HepG2 (cell line): ENCODE results near the gene DRC7. TPM values are rescaled to one million over a fixed set of nuclear protein-coding genes. Genes with fewer than 3 reads are reported as not detected.

Source experiments
- ARNT ChIP-seq: fragments of 450-650 bp; IDR thresholded peaks from 2 replicates; pipeline ENCODE4 v1.6.1; 2017
- CBX1 ChIP-seq: IDR thresholded peaks from one replicate; pipeline ENCODE4 v1.6.1; 2016; ENCODE audit warnings: antibody characterized with exemption, low read depth
- CREB1 ChIP-seq, 2 experiments: fragments of 450-650 bp in 1 of 2; IDR thresholded peaks; 2 replicates each; pipeline ENCODE4 v1.6.1; 2016 to 2017; ENCODE audit warnings: control low read depth in 1 of 2, mild to moderate bottlenecking in 1 of 2, missing compliant biosample characterization in 1 of 2, missing genetic modification characterization in 1 of 2
- ISL2 ChIP-seq: sonication (generic); formaldehyde crosslinking; IDR thresholded peaks from 2 replicates; pipeline ENCODE4 v1.5.0; 2020; ENCODE audit warnings: missing genetic modification reagents
- KDM3A ChIP-seq: IDR thresholded peaks from 2 replicates; pipeline ENCODE4 v1.6.1; 2018; ENCODE audit warnings: low read depth, missing compliant biosample characterization
- KLF11 ChIP-seq: IDR thresholded peaks from 2 replicates; pipeline ENCODE4 v1.6.1; 2016; ENCODE audit warnings: missing compliant biosample characterization
- PHB2 ChIP-seq: fragments of 450-650 bp; IDR thresholded peaks from 2 replicates; pipeline ENCODE4 v1.6.1; 2018; ENCODE audit not compliant: partially characterized antibody
- SMARCC2 ChIP-seq: fragments of 450-650 bp; IDR thresholded peaks from 2 replicates; pipeline ENCODE4 v1.6.1; 2017; ENCODE audit warnings: antibody characterized with exemption, mild to moderate bottlenecking
- SP140L ChIP-seq: sonication (generic); formaldehyde crosslinking; IDR thresholded peaks from 2 replicates; pipeline ENCODE4 v1.4.0; 2020; ENCODE audit warnings: missing genetic modification reagents, borderline replicate concordance
- ZFAT ChIP-seq: sonication (generic); formaldehyde crosslinking; conservative IDR thresholded peaks from 2 replicates; pipeline ENCODE4 v1.8.1; 2023; ENCODE audit warnings: missing genetic modification reagents, inconsistent platforms
- ZNF260 ChIP-seq: sonication (generic); formaldehyde crosslinking; IDR thresholded peaks from 2 replicates; pipeline ENCODE4 v1.4.0; 2020; ENCODE audit warnings: missing genetic modification reagents, low read depth, mild to moderate bottlenecking, borderline replicate concordance
- ZNF296 ChIP-seq: sonication (generic); formaldehyde crosslinking; conservative IDR thresholded peaks from 2 replicates; pipeline ENCODE4 v1.5.0; 2020; ENCODE audit warnings: mild to moderate bottlenecking, missing genetic modification reagents
- ZNF441 ChIP-seq: sonication (generic); formaldehyde crosslinking; IDR thresholded peaks from 2 replicates; pipeline ENCODE4 v1.7.0; 2021; ENCODE audit warnings: missing genetic modification reagents, borderline replicate concordance
- ZNF605 ChIP-seq: sonication (generic); formaldehyde crosslinking; IDR thresholded peaks from 2 replicates; pipeline ENCODE4 v1.8.0; 2022; ENCODE audit warnings: mild to moderate bottlenecking, missing genetic modification reagents
- ZNF766 ChIP-seq: sonication (generic); formaldehyde crosslinking; IDR thresholded peaks from 2 replicates; pipeline ENCODE4 v1.5.0; 2020; ENCODE audit warnings: missing genetic modification reagents, borderline replicate concordance
- ZNF768 ChIP-seq: sonication (generic); formaldehyde crosslinking; IDR thresholded peaks from 2 replicates; pipeline ENCODE4 v1.4.0; 2020; ENCODE audit warnings: missing genetic modification reagents
- polyA plus RNA-seq, 8 experiments: library from polyadenylated mRNA; depleted of rRNA in 3 of 8; stranded (reverse) in 7 of 8; unstranded in 1 of 8; fragments of >200 nt; fragmentation: Illumina TruSeq in 4 of 8; extraction: Trizol in 4 of 8; gene quantifications; 2 replicates each; pipeline versions ENCODE4 v1.2.1 to v1.2.3, GENCODE V29; 2011 to 2016; ENCODE audit warnings: low read depth in 4 of 8, missing spikeins in 1 of 8, mixed read lengths in 1 of 8; ENCODE audit not compliant: insufficient read depth in 1 of 8
- total RNA-seq, 5 experiments: library from RNA; depleted of rRNA; stranded (reverse); fragments of >200 nt; fragmentation: Illumina TruSeq; extraction: Trizol; gene quantifications; 2 replicates each; pipeline ENCODE4 v1.2.3, GENCODE V29; 2016; ENCODE audit warnings: low read depth in 1 of 5
- TF ChIP-seq, protein P1 (sequence below), 2 experiments: sonication (generic) in 1 of 2; formaldehyde crosslinking in 1 of 2; IDR thresholded peaks; 2 replicates each; pipeline versions ENCODE4 v1.6.1 to v1.9.0; 2014 to 2022; ENCODE audit warnings: antibody characterized with exemption in 1 of 2, borderline replicate concordance in 1 of 2, inconsistent platforms in 1 of 2, low read depth in 1 of 2, missing genetic modification reagents in 1 of 2
- TF ChIP-seq, protein P2 (sequence below), 2 experiments: fragments of 450-650 bp in 1 of 2; sonication (generic) in 1 of 2; formaldehyde crosslinking; IDR thresholded peaks; 2 replicates each; pipeline versions ENCODE4 v1.5.0 to v1.8.0; 2020 to 2022; ENCODE audit warnings: mild to moderate bottlenecking in 1 of 2, missing genetic modification reagents in 1 of 2
- TF ChIP-seq, protein P3 (sequence below): sonication (generic); formaldehyde crosslinking; IDR thresholded peaks from 2 replicates; pipeline ENCODE4 v1.4.0; 2020; ENCODE audit warnings: missing genetic modification reagents

DRC7 gene
- total and polyA plus RNA-seq, 2 of the 13 experiments (the other 11 are each of a cell fraction or from before 2014, with no cell fraction given), result 2.7 to 3.4 TPM

DNA sequence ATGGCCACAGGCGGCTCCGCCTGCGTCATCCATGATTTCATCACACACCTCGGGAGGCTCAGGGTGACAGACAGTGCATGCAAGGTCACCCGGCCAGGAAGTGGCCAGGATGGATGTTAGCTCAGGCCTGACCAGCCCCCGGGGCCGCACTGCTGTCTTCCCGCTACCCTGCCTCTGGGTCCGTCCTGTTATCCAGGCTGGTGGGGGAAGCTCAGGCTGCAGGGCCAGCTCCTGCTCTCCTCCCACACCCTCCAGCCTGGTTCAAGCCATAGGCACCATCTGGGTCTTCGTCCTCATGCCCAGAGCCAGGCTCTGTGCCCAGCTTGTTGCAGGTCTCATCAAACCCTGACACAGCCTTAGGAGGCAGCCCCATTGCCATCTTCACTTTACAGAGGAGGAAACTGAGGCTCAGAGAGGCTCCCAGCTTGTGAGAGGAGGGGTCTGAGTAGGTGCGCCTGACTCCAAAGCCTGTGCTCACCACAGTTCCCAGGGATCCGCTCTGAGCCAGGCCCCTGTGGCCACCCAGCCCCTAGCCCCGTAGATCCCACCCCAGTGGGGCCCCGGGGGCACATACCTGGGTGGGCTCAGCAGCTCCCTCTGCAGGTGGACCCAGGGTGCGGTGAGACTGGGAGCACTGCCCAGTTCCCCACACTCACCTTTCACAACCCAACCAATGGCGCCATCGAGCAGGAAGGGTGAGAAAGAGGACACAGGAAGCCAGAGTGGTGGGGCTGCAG, 26.9 kb upstream of the DRC7 start (continued):
- TF ChIP-seq, protein P1, sequence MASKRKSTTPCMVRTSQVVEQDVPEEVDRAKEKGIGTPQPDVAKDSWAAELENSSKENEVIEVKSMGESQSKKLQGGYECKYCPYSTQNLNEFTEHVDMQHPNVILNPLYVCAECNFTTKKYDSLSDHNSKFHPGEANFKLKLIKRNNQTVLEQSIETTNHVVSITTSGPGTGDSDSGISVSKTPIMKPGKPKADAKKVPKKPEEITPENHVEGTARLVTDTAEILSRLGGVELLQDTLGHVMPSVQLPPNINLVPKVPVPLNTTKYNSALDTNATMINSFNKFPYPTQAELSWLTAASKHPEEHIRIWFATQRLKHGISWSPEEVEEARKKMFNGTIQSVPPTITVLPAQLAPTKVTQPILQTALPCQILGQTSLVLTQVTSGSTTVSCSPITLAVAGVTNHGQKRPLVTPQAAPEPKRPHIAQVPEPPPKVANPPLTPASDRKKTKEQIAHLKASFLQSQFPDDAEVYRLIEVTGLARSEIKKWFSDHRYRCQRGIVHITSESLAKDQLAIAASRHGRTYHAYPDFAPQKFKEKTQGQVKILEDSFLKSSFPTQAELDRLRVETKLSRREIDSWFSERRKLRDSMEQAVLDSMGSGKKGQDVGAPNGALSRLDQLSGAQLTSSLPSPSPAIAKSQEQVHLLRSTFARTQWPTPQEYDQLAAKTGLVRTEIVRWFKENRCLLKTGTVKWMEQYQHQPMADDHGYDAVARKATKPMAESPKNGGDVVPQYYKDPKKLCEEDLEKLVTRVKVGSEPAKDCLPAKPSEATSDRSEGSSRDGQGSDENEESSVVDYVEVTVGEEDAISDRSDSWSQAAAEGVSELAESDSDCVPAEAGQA (IDR thresholded peaks at IDR 0.05; ENCODE audit: low read depth), result peak; percentile 98
- TF ChIP-seq, protein P1 (CRISPR knock-in tag; IDR thresholded peaks at IDR 0.05; ENCODE audit: borderline replicate concordance), result no peak
- TF ChIP-seq ZNF768 (CRISPR knock-in tag) (peak; percentile 31), CREB1 (IDR thresholded peaks at IDR 0.05) (peak; percentile 91), CREB1 (CRISPR knock-in tag; IDR thresholded peaks at IDR 0.05) (no peak), ZNF441 (CRISPR knock-in tag) (no peak; the same call in 1 of the 2 replicates), CBX1 (no peak), SMARCC2 (no peak), ZNF260 (CRISPR knock-in tag) (no peak), KLF11 (0 out of 2 replicates have a peak, but pooled peaks have one; percentile 19), ZNF296 (peak; percentile 35; the same call in 1 of the 2 replicates), SP140L (CRISPR knock-in tag) (no peak), ARNT (no peak), KDM3A (peak; percentile 98), ZNF766 (no peak), ZNF605 (CRISPR knock-in tag) (peak; percentile 89), PHB2 (no peak), ISL2 (no peak; the same call in 1 of the 2 replicates), ZFAT (no peak)
- TF ChIP-seq, protein P2, sequence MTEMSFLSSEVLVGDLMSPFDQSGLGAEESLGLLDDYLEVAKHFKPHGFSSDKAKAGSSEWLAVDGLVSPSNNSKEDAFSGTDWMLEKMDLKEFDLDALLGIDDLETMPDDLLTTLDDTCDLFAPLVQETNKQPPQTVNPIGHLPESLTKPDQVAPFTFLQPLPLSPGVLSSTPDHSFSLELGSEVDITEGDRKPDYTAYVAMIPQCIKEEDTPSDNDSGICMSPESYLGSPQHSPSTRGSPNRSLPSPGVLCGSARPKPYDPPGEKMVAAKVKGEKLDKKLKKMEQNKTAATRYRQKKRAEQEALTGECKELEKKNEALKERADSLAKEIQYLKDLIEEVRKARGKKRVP (CRISPR knock-in tag; IDR thresholded peaks at IDR 0.05), result peak in 1 of 2 experiments; percentile 99; a peak in 2 of 4 replicates
- TF ChIP-seq, protein P3, sequence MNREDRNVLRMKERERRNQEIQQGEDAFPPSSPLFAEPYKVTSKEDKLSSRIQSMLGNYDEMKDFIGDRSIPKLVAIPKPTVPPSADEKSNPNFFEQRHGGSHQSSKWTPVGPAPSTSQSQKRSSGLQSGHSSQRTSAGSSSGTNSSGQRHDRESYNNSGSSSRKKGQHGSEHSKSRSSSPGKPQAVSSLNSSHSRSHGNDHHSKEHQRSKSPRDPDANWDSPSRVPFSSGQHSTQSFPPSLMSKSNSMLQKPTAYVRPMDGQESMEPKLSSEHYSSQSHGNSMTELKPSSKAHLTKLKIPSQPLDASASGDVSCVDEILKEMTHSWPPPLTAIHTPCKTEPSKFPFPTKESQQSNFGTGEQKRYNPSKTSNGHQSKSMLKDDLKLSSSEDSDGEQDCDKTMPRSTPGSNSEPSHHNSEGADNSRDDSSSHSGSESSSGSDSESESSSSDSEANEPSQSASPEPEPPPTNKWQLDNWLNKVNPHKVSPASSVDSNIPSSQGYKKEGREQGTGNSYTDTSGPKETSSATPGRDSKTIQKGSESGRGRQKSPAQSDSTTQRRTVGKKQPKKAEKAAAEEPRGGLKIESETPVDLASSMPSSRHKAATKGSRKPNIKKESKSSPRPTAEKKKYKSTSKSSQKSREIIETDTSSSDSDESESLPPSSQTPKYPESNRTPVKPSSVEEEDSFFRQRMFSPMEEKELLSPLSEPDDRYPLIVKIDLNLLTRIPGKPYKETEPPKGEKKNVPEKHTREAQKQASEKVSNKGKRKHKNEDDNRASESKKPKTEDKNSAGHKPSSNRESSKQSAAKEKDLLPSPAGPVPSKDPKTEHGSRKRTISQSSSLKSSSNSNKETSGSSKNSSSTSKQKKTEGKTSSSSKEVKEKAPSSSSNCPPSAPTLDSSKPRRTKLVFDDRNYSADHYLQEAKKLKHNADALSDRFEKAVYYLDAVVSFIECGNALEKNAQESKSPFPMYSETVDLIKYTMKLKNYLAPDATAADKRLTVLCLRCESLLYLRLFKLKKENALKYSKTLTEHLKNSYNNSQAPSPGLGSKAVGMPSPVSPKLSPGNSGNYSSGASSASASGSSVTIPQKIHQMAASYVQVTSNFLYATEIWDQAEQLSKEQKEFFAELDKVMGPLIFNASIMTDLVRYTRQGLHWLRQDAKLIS (CRISPR knock-in tag), result no peak
